Ishikawa (cell line): Measurements from ENCODE around the gene GSN.

Experiments used
- CEBPB ChIP-seq: IDR thresholded peaks from 2 replicates; pipeline ENCODE4 v1.6.1; 2012
- CREB1 ChIP-seq: IDR thresholded peaks from 2 replicates; pipeline ENCODE4 v1.6.1; 2012; ENCODE audit warnings: low read depth
- EGR1 ChIP-seq: IDR thresholded peaks from 2 replicates; pipeline ENCODE4 v1.6.1; 2012
- EP300 ChIP-seq: IDR thresholded peaks from 2 replicates; pipeline ENCODE4 v1.6.1; 2012; ENCODE audit warnings: borderline replicate concordance
- FOXM1 ChIP-seq: IDR thresholded peaks from 2 replicates; pipeline ENCODE4 v1.6.1; 2012; ENCODE audit warnings: low read depth, borderline replicate concordance
- MAX ChIP-seq: IDR thresholded peaks from 2 replicates; pipeline ENCODE4 v1.6.1; 2012
- NFIC ChIP-seq: IDR thresholded peaks from 2 replicates; pipeline ENCODE4 v1.6.1; 2012
- RAD21 ChIP-seq: IDR thresholded peaks from 2 replicates; pipeline ENCODE4 v1.6.1; 2012; ENCODE audit warnings: low read depth
- REST ChIP-seq: IDR thresholded peaks from 2 replicates; pipeline ENCODE4 v1.6.1; 2012; ENCODE audit warnings: low read depth, mild to moderate bottlenecking
- TAF1 ChIP-seq: IDR thresholded peaks from 2 replicates; pipeline ENCODE4 v1.6.1; 2012; ENCODE audit warnings: low read depth, mild to moderate bottlenecking
- TCF12 ChIP-seq: IDR thresholded peaks from 2 replicates; pipeline ENCODE4 v1.6.1; 2012; ENCODE audit warnings: low read depth
- TEAD4 ChIP-seq: IDR thresholded peaks from 2 replicates; pipeline ENCODE4 v1.6.1; 2012
- USF1 ChIP-seq: IDR thresholded peaks from 2 replicates; pipeline ENCODE4 v1.6.1; 2012
- YY1 ChIP-seq: IDR thresholded peaks from 2 replicates; pipeline ENCODE4 v1.6.1; 2012; ENCODE audit warnings: low read depth
- ZBTB7A ChIP-seq: IDR thresholded peaks from 2 replicates; pipeline ENCODE4 v1.6.1; 2012; ENCODE audit warnings: low read depth

GSN gene

GRCh38 chr9:121266356-121266755, 1.6 kb upstream of the GSN start:
- TF ChIP-seq FOXM1 (no peak), NFIC (no peak), TEAD4 (no peak), TAF1 (no peak), REST (no peak), TCF12 (no peak), CREB1 (no peak), ZBTB7A (no peak), CEBPB (no peak), RAD21 (no peak), YY1 (no peak), USF1 (no peak), EGR1 (no peak)

DNA sequence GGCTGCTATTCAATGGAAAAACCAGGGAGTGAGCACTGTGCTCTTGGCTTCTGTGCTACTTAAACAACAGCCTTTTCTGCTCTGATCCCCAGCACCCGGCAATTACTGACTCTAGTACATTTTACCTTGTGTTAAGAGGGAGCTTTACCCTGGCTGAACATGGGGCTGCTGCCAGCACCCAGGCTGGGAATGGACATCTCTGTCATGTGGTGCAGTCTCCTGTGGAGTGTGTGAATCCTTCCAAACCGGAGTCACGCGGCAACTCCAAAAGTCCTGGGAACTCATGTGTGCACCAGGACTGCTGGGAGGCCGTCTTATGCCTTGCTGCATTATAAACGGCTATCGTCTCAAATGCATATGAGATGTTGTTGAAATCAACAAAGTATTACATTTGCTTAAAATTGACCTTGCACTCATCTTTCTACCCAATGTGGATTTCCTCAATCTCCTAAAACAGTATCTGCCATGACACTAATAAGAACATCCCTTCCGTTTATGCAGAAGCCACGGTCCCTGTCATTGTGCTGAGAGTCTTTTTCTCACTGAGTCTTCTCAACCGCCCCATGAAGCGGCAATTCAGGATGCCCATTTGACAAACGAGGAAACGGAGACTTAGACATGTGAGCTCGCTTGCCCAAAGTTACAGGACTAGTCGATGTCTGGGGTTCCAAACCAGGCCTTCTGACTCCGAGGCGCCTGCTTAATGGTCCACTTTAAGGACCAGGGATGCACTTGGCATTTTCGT, 884 bp upstream of the GSN start:
- TF ChIP-seq REST: no peak
- TF ChIP-seq YY1: no peak
- TF ChIP-seq CREB1: no peak
- no peak for TF ChIP-seq ZBTB7A
- no peak for TF ChIP-seq NFIC
- no peak for TF ChIP-seq MAX

DNA sequence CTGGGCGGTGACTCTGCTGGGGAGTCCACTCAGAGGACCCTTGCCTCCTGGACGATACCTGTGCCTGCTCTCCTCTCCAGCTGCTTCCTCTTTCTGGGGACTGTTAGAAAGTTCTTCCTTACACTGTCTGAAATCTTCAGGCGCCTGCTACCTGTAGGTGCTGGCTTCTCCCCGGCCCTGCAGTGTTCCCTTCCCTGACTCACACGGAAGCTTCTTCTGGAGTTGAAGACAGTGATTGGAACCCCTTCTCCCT, 562 bp downstream of the GSN start:
- TF ChIP-seq MAX: no peak
- no peak for TF ChIP-seq CREB1
- no peak for TF ChIP-seq TAF1
- TF ChIP-seq FOXM1: no peak
- no peak for TF ChIP-seq USF1
- no peak for TF ChIP-seq EGR1
- TF ChIP-seq YY1: no peak
- no peak for TF ChIP-seq TCF12
- TF ChIP-seq TEAD4: no peak
- no peak for TF ChIP-seq EP300
- TF ChIP-seq RAD21: no peak
- no peak for TF ChIP-seq NFIC
- TF ChIP-seq ZBTB7A: no peak

- TF ChIP-seq TEAD4 (no peak), EP300 (no peak), TCF12 (no peak), USF1 (no peak), MAX (0 out of 2 replicates have a peak, but pooled peaks have one; percentile 24)
Observed at GRCh38 chr9:121268851-121269641, 1.1 kb downstream of the GSN start.

DNA sequence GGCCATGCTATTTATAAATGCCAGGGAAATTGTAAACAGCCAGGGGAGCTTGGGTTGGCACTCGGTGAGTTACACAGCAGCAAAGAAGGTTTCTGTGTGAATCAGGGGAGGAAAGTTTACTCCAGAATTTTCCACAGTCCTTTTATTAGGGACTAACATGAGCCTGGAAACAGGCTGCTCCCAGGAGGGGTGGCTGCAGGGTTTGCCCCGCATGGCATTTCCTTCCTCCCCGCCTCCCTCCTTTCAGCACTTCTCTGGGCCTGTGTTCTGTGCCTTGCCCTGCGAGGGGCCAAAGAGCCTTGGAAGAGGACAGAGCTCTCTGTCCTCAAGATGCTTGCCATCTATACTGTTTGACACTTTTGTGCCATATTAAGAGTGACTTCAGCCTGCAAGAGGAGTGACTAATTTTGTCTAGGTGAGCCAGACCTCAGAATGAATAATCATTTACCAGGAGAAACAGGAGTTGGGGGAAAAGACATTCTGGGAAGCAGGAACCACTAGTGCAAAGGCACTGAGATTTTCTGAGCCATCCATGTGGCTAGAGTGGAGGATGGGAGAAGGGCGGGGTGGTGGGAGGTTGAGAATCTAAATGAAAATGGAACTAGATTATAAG, 1.8 kb downstream of the GSN start:
- no peak for TF ChIP-seq USF1
- TF ChIP-seq FOXM1: no peak
- TF ChIP-seq TCF12: no peak
- no peak for TF ChIP-seq YY1
- no peak for TF ChIP-seq CEBPB
- no peak for TF ChIP-seq RAD21
- no peak for TF ChIP-seq MAX
- no peak for TF ChIP-seq NFIC
- no peak for TF ChIP-seq EGR1
- no peak for TF ChIP-seq REST
- no peak for TF ChIP-seq TEAD4
- no peak for TF ChIP-seq CREB1
- TF ChIP-seq ZBTB7A: no peak
- no peak for TF ChIP-seq TAF1
- no peak for TF ChIP-seq EP300
